GM23338 (cell line): ENCODE results near the gene MUC5AC. TPM values are rescaled to one million over a fixed set of nuclear protein-coding genes. Genes with fewer than 3 reads are reported as not detected.
"Not testable (repeated sequence)": the region's sequence is repeated elsewhere in the genome, so short reads cannot be mapped to it uniquely, and the experiment has no call there.

Experiments
- ATAC-seq: fragments of 200-7000 bp; cut with Tn5 transposase; 3 replicates; pipeline ENCODE4 v1.9.1; 2020
- DNase-seq: peaks from one replicate; pipeline ENCODE4 v3.0.0-alpha.2; 2015; ENCODE audit warnings: low spot score
- H2AFZ ChIP-seq: fragments of 200-600 bp; sonication (generic); 2 replicates; pipeline ENCODE4 v1.8.0; 2016; ENCODE audit warnings: antibody characterized with exemption, mild to moderate bottlenecking, moderate library complexity
- H3F3A ChIP-seq: fragments of 200-600 bp; sonication (generic); replicated peaks from 2 replicates; pipeline ENCODE4 v1.8.0; 2017; ENCODE audit warnings: antibody characterized with exemption, mixed run types, low read depth
- H3K27ac ChIP-seq: fragments of 200-600 bp; sonication (generic); 2 replicates; pipeline ENCODE4 v1.6.1; 2016; ENCODE audit warnings: low read depth
- H3K27me3 ChIP-seq: fragments of 200-600 bp; sonication (generic); 2 replicates; pipeline ENCODE4 v1.8.0; 2016; ENCODE audit warnings: mild to moderate bottlenecking, mixed run types, moderate library complexity; ENCODE audit not compliant: insufficient read depth
- H3K36me3 ChIP-seq: fragments of 200-600 bp; sonication (generic); 2 replicates; pipeline ENCODE4 v1.8.0; 2016; ENCODE audit warnings: mild to moderate bottlenecking; ENCODE audit not compliant: insufficient read depth
- H3K4me1 ChIP-seq: fragments of 200-600 bp; sonication (generic); 2 replicates; pipeline ENCODE4 v1.8.0; 2016; ENCODE audit warnings: mild to moderate bottlenecking, moderate library complexity; ENCODE audit not compliant: insufficient read depth
- H3K4me2 ChIP-seq: fragments of 200-600 bp; sonication (generic); 2 replicates; pipeline ENCODE4 v1.7.1; 2017; ENCODE audit warnings: mixed run types
- H3K4me3 ChIP-seq: fragments of 200-600 bp; sonication (generic); 2 replicates; pipeline ENCODE4 v1.6.1; 2016; ENCODE audit warnings: mixed run types
- H3K79me2 ChIP-seq: fragments of 200-600 bp; sonication (generic); replicated peaks from 2 replicates; pipeline ENCODE4 v1.8.0; 2017; ENCODE audit warnings: mild to moderate bottlenecking; ENCODE audit not compliant: insufficient read depth
- H3K9me2 ChIP-seq: fragments of 200-600 bp; sonication (generic); 2 replicates; pipeline ENCODE4 v1.8.0; 2017; ENCODE audit not compliant: insufficient read depth
- H4K20me1 ChIP-seq: fragments of 200-600 bp; sonication (generic); replicated peaks from 2 replicates; pipeline ENCODE4 v1.8.0; 2017; ENCODE audit warnings: mild to moderate bottlenecking; ENCODE audit not compliant: insufficient read depth
- H3K27ac Mint-ChIP-seq: 2 replicates; pipeline ENCODE4 v1.8.0; 2020; ENCODE audit warnings: inconsistent platforms, mild to moderate bottlenecking, moderate library complexity, mixed read lengths
- H3K27me3 Mint-ChIP-seq: 3 replicates; pipeline ENCODE4 v1.8.0; 2022; ENCODE audit warnings: low read depth, mild to moderate bottlenecking, moderate library complexity, mixed read lengths, inconsistent platforms; ENCODE audit not compliant: insufficient read depth, poor library complexity
- H3K36me3 Mint-ChIP-seq: 3 replicates; pipeline ENCODE4 v1.8.0; 2021; ENCODE audit warnings: low read depth, mild to moderate bottlenecking, inconsistent platforms, moderate library complexity, mixed read lengths
- H3K4me1 Mint-ChIP-seq: 3 replicates; pipeline ENCODE4 v1.8.0; 2020; ENCODE audit warnings: mild to moderate bottlenecking, inconsistent platforms, mixed read lengths
- H3K4me3 Mint-ChIP-seq: 3 replicates; pipeline ENCODE4 v1.8.0; 2021; ENCODE audit warnings: moderate library complexity, mild to moderate bottlenecking, inconsistent platforms, mixed read lengths
- H3K9me3 Mint-ChIP-seq: 3 replicates; pipeline ENCODE4 v1.8.0; 2020; ENCODE audit warnings: moderate library complexity, mild to moderate bottlenecking, inconsistent platforms, mixed read lengths
- polyA plus RNA-seq: library from polyadenylated mRNA; unstranded; fragments of >200 nt; fragmentation: Nextera tagmentation; extraction: Ambion mirVana; gene quantifications from 2 replicates; pipeline ENCODE4 v1.2.1, GENCODE V29; 2016
- total RNA-seq: library from RNA; depleted of rRNA; stranded (reverse); fragments of >200 nt; shearing (Covaris generic); gene quantifications from 2 replicates; pipeline ENCODE4 v1.2.3, GENCODE V29; 2014

The MUC5AC gene
- total and polyA plus RNA-seq, 2 experiments from 2014 or later: not detected

GRCh38 chr11:1184139-1184538 lies 26.4 kb downstream of the MUC5AC start:
- H3K4me2 ChIP-seq, H2AFZ ChIP-seq, H3F3A ChIP-seq, DNase-seq, H3K4me3 Mint-ChIP-seq, H3K9me3 Mint-ChIP-seq, H3K27ac Mint-ChIP-seq, H3K27me3 Mint-ChIP-seq, H3K27me3 ChIP-seq, H3K27ac ChIP-seq, H3K4me3 ChIP-seq, ATAC-seq, H4K20me1 ChIP-seq, H3K9me2 ChIP-seq, H3K36me3 Mint-ChIP-seq, H3K4me1 ChIP-seq, H3K4me1 Mint-ChIP-seq, H3K79me2 ChIP-seq, H3K36me3 ChIP-seq: not testable (repeated sequence)

- not testable (repeated sequence) for ATAC-seq, H3K9me2 ChIP-seq, H3K36me3 Mint-ChIP-seq, H3K27ac ChIP-seq, H4K20me1 ChIP-seq, H2AFZ ChIP-seq, H3K27me3 Mint-ChIP-seq, H3K9me3 Mint-ChIP-seq, H3K27ac Mint-ChIP-seq, H3K79me2 ChIP-seq, H3K4me3 Mint-ChIP-seq, H3K36me3 ChIP-seq, H3K4me1 ChIP-seq, H3K27me3 ChIP-seq, H3F3A ChIP-seq, DNase-seq, H3K4me2 ChIP-seq, H3K4me1 Mint-ChIP-seq, H3K4me3 ChIP-seq
Measured at GRCh38 chr11:1188451-1189130, 30.8 kb downstream of the MUC5AC start.

- not testable (repeated sequence) for H3K27ac Mint-ChIP-seq, H3K4me1 Mint-ChIP-seq, H3K79me2 ChIP-seq, H3K36me3 Mint-ChIP-seq, ATAC-seq, H4K20me1 ChIP-seq, DNase-seq, H3K36me3 ChIP-seq, H3K27me3 ChIP-seq, H3K4me1 ChIP-seq, H3K9me3 Mint-ChIP-seq, H3K4me3 ChIP-seq, H2AFZ ChIP-seq, H3F3A ChIP-seq, H3K4me2 ChIP-seq, H3K27me3 Mint-ChIP-seq, H3K4me3 Mint-ChIP-seq, H3K27ac ChIP-seq, H3K9me2 ChIP-seq
Measured at GRCh38 chr11:1189816-1190215, 32.1 kb downstream of the MUC5AC start.

DNA sequence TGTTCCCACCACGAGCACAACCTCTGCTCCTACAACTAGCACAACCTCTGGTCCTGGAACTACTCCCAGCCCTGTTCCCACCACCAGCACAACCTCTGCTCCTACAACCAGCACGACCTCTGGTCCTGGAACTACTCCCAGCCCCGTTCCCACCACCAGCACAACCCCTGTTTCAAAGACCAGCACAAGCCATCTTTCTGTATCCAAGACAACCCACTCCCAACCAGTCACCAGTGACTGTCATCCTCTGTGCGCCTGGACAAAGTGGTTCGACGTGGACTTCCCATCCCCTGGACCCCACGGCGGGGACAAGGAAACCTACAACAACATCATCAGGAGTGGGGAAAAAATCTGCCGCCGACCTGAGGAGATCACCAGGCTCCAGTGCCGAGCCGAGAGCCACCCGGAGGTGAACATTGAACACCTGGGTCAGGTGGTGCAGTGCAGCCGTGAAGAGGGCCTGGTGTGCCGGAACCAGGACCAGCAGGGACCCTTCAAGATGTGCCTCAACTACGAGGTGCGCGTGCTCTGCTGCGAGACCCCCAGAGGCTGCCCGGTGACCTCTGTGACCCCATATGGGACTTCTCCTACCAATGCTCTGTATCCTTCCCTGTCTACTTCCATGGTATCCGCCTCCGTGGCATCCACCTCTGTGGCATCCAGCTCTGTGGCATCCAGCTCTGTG lies 34.2 kb downstream of the MUC5AC start:
- H4K20me1 ChIP-seq, H2AFZ ChIP-seq, DNase-seq, H3K79me2 ChIP-seq, H3K27me3 ChIP-seq, H3K36me3 ChIP-seq, H3K36me3 Mint-ChIP-seq, H3F3A ChIP-seq, H3K9me2 ChIP-seq, H3K27ac ChIP-seq, H3K4me1 ChIP-seq, H3K27ac Mint-ChIP-seq, H3K4me1 Mint-ChIP-seq, H3K4me3 Mint-ChIP-seq, H3K27me3 Mint-ChIP-seq, H3K4me3 ChIP-seq, H3K9me3 Mint-ChIP-seq, ATAC-seq, H3K4me2 ChIP-seq: not testable (repeated sequence)
